ENCODE results near the gene ATAT1.

- no peak for TF ChIP-seq GABPB1 (CRISPR knock-in tag; IDR thresholded peaks at IDR 0.05)
- no peak for TF ChIP-seq CBFB (CRISPR knock-in tag; IDR thresholded peaks at IDR 0.05; ENCODE audit: low read depth)
- no peak for TF ChIP-seq CTCF (IDR thresholded peaks at IDR 0.05)
- no peak for TF ChIP-seq ZNF281 (CRISPR knock-in tag; IDR thresholded peaks at IDR 0.05)
- TF ChIP-seq ATF1 (CRISPR knock-in tag; IDR thresholded peaks at IDR 0.05) = no peak
- no peak for TF ChIP-seq USF1 (CRISPR knock-in tag; IDR thresholded peaks at IDR 0.05)
- TF ChIP-seq ZBTB43 (CRISPR knock-in tag; IDR thresholded peaks at IDR 0.05) = no peak
- TF ChIP-seq E2F4 (CRISPR knock-in tag; IDR thresholded peaks at IDR 0.05; ENCODE audit: borderline replicate concordance, low read depth) = no peak
- TF ChIP-seq RORB (CRISPR knock-in tag; IDR thresholded peaks at IDR 0.05) = no peak
- no peak for TF ChIP-seq NFATC4 (CRISPR knock-in tag; IDR thresholded peaks at IDR 0.05)
- no peak for TF ChIP-seq NR1H2 (CRISPR knock-in tag; IDR thresholded peaks at IDR 0.05)
- no peak for TF ChIP-seq FOXP4 (CRISPR knock-in tag; IDR thresholded peaks at IDR 0.05)
- no peak for TF ChIP-seq MLX (CRISPR knock-in tag; IDR thresholded peaks at IDR 0.05)
These were observed 24.6 kb upstream of the ATAT1 start for GRCh38 chr6:30601815-30602641.

Measured in WTC11 (cell line).